GM12892 (cell line): Measurements from ENCODE around the gene AP2A2.

Experiments
- DNase-seq: peaks from one replicate; pipeline ENCODE4 v3.0.0; 2011; ENCODE audit not compliant: insufficient read length
- FAIRE-seq: peaks from 2 replicates; lab custom pipeline; 2011; peaks lifted over from hg19 to GRCh38; lab: Jason Lieb, UNC
- POLR2A ChIP-seq: IDR thresholded peaks from 2 replicates; pipeline ENCODE4 v1.6.1; 2011; ENCODE audit warnings: low read depth, low read length, control low read depth
- POLR2AphosphoS5 ChIP-seq: IDR thresholded peaks from 2 replicates; pipeline ENCODE4 v1.6.1; 2011; ENCODE audit warnings: low read depth, low read length, control low read depth
- TAF1 ChIP-seq: IDR thresholded peaks from 2 replicates; pipeline ENCODE4 v1.6.1; 2011; ENCODE audit warnings: low read depth, mild to moderate bottlenecking, control low read depth, low read length, borderline replicate concordance

The AP2A2 gene

DNA sequence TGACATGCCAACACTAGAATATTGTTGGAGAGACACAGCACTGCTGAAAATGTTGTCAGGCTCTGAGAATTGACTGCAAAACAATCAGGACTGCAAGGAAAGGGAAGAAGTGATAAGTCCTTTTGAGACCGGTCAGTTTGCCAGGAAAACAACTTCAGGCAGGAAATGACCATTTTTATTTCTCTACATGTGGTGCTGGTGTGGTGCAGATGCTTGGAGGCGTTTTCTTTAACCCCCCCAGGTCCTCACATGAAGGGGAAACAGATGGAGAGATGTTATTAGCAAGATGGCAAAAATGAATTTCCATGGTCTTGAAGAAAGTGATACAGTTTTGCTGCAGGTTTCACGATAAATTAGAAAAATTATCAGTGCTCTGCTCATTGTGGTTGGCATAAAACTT lies 5.7 kb downstream of the AP2A2 start:
- FAIRE-seq (no peak), DNase-seq (no peak)
- TF ChIP-seq TAF1 (no peak), POLR2A (no peak), POLR2AphosphoS5 (no peak)

DNA sequence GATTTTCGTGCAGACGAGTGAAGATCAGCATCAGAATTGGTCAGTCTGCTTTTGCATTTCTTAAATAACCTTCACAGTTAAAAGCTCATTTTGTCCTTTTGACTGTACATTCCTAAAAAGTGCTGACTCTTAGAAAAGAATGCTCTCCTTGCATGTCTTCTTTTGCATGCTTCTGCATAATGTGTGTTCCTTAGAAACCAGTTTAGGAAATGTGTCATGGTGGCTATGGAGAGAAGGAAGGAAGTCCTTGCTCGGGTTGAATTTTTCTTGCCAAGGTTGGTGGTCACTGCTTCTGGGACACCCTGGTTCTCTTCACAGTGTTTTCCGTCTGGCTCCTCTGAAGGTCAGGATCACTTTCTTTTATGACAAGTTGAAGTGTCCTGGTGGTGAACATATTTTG lies 6.8 kb downstream of the AP2A2 start:
- DNase-seq (no peak), FAIRE-seq (no peak)
- no peak for TF ChIP-seq POLR2A
- no peak for TF ChIP-seq POLR2AphosphoS5
- no peak for TF ChIP-seq TAF1

DNA sequence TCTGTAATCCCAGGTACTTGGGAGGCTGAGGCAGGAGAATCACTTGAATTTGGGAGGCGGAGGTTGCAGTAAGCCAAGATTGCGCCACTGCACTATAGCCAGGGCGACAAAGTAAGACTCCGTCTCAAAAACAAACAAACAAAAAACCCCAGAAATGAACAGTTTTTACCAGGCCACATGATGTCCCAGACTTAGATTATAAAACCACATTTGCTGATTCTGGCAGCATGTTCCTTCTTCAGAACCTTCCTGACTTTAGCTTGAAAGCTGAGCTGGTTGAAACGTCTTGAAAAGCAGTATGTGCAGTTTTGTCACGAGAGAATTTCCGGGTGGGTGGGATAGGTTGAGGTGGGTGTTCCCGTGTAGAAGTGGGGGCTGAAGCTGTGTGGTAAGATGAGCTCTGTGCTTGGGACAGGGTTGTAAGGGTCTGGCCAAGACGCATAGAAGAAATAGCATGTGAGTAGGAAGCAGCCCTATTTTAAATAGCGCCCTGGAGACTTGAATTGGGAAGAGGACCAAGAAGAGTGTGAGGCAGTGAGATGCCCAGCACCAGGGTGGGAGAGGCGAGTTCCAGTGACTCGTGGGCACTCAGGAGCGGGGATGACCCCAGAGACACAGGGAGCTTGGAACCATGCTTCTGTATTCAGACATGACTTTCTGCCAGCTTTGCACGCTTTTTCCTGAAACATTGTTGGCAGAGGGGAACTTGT lies 7.6 kb downstream of the AP2A2 start:
- TF ChIP-seq POLR2A: no peak
- TF ChIP-seq TAF1: no peak
- TF ChIP-seq POLR2AphosphoS5: no peak
- DNase-seq (no peak), FAIRE-seq (no peak)

DNA sequence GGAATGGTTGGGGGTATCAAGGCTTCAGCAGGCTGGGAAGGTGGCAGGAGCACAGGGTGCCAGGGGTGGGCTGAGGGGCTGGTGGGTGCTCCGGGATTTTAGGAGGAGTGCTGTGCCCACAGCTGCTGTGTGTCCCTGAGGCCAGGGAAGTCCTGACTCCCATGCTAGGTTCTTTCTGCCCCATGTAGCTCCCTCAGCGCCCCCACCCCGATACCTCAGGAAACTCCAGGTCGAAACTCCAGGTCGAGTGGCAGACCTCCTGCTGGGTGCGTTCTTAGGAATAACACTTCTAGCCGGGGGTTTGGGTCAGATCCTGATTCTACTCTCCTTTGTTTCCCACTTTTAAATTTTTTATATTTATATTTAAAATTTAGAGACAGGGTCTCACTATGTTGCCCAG lies 8.3 kb downstream of the AP2A2 start:
- TF ChIP-seq TAF1: no peak
- no peak for TF ChIP-seq POLR2AphosphoS5
- TF ChIP-seq POLR2A: no peak
- DNase-seq: no peak
- no peak for FAIRE-seq

DNA sequence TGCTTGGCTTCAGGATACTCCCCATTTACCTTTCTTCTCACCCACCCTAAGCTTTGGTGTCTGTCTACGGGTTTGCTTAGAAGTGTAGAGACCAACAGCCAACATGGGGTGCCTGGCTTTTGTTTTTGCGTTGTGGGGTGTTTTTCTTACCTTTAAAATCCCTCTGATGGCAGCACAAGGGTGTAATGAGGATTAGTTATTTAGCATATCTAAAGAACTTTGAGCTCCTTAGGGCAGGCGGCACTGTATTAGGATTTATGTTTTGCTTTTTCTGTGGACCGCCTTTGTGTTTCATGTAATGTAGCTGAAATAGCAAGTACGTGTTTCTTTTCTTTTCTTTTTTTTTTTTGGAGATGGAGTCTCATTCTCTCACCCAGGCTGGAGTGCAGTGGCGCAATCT lies 8.9 kb downstream of the AP2A2 start:
- FAIRE-seq: no peak

DNA sequence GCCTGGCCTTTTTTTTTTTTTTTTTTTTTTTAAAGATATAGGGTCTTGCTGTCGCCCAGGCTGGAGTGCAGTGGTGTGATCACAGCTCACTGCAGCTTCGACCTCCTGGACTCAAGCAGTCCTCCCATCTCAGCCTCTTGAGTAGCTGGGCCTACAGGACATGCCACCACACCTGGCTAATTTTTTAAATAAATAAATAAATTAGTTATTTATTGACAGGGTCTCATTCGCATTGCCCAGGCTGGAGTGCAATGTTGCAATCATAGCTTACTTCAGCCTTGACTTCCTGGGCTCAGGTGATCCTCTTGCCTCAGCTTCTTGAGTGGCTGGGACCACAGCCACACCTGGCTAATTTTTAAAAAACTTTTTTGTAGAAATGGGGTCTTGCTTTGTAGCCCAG lies 10.5 kb downstream of the AP2A2 start:
- FAIRE-seq: no peak

More for the DNA sequence above, 8.9 kb downstream of the AP2A2 start:
- DNase-seq: no peak
- TF ChIP-seq TAF1 (no peak), POLR2A (no peak), POLR2AphosphoS5 (no peak)

DNA sequence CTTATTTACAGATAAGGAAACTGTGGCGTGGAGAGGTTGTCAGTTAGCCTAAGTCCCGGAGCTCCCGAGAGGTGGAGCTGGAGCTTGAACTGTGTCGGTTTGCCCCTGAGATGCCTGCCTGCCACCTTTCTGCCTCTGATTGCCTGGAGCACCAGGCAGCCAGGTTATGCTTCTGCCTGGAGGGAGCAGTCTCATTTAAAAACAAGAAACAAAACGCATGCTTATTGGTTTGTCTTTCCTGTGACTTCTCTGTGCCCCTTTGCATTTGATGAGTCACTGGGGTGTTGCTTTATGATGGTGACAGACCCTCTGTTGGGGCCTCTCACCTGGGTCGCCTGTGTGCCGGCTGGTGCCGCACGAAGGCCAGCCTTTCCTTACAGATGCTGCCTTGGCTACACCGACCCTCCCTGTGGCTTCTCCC lies 12.2 kb downstream of the AP2A2 start:
- DNase-seq (no peak), FAIRE-seq (no peak)
- TF ChIP-seq POLR2A (no peak), TAF1 (no peak), POLR2AphosphoS5 (no peak)

More for the DNA sequence above, 10.5 kb downstream of the AP2A2 start:
- no peak for DNase-seq
- TF ChIP-seq TAF1 (no peak), POLR2A (no peak), POLR2AphosphoS5 (no peak)

DNA sequence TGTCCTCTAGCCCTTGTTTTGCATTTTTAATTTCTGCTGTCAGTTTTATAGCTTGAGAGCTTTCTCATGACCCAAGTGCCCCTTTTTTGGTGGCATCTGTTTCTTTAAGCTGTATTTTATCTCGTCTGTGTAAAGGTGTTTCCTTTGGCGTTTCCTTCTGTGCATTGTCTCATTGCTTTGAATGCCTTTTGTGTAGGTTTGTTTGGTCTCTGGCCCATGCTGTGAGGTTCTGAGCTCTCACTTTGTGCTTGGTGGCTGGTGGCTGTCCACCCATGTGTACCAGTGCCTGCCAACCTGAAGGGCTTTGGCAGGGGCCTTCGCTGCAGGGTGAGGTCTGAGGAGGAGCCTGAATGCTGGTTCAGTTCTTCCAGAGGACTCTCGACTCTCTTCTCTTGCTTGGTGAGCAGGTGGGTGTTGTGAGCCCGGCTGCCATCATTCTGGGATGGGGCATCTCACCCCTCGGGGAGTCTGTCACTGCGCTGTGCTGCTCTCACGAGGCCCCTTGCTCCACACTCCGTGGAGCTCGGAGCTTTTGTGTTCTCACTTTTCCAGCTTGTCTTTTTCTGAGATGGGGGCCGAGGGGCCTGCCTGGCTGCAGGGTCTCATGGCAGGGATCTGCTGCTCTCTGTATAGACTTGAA lies 14.9 kb downstream of the AP2A2 start:
- DNase-seq: no peak
- no peak for FAIRE-seq
- TF ChIP-seq TAF1 (no peak), POLR2AphosphoS5 (no peak), POLR2A (no peak)

DNA sequence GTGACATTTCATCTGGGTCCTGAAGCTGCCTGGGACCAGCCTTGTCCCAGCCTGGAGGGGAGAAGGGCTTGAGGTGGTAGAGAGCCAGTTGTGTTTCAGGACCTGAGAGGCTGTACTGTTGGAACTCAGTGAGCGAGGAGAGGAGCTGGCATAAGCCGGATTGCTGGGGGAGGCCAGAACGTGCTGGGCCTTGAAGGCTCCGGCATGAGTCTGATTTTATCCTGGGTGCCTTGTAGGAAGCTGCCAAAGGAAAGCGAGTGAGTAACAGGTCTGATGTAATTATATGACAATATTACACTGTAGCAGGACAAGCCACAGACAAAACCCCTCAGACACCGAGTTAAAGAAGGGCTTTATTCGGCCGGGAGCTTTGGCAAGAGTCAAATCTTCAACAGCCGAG lies 17.2 kb downstream of the AP2A2 start:
- FAIRE-seq (no peak), DNase-seq (no peak)
- no peak for TF ChIP-seq POLR2A
- no peak for TF ChIP-seq POLR2AphosphoS5

DNA sequence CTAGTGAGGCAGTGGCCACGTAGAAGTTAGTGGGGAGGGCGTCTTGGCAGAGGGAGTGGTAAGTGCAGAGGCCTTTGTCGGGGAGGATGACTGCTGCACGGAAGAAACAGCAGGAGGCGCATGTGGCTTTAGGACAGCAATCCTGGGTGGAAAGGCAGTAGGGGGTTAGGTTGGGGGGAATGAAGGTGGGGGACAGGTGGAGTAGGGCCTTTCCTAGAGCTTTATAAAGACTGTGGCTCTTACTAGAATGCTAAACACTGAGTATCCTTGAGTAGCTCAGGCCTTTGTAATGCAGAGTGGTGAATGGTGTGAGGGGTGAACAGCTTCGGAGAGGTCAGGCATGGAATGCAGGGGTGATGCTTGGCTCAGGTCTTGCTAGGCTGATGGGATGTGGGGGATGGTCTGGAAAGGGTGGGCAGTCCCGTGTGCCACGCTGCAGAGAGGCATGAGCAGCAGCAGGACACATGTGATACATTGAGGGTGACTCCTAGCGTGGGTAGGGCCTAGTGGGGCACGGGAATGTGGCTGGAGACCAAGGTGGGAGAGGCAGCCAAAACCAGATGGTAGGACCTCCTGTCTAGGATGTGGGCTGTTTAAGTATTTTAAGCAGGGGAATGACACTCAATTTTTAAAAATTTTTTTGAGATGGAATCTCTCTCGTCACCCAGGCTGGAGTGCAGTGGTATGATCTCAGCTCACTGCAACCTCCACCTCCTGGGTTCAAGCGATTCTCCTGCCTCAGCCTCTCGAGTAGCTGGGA lies 19.2 kb downstream of the AP2A2 start:
- DNase-seq (no peak), FAIRE-seq (no peak)
- TF ChIP-seq TAF1: no peak
- no peak for TF ChIP-seq POLR2AphosphoS5
- TF ChIP-seq POLR2A: no peak

DNA sequence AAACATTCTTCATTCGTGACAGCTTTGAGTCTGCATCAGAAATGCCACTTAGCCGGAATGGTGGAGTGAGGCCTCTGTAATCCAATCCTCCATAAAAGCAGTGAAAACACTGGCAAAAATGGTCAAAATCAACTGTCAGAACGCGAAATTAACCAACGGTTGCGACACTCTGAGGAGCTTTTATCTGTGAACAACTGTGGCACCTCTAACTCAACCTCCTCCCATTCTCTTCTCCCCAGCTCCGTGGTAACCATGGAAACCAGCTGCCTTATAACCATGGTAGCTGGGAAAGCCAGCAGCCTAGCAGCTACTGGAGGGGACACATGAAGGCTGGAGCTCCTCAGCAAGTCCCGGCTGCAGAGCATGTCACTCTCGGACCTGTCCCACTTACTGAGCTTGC lies 20.3 kb downstream of the AP2A2 start:
- TF ChIP-seq POLR2A: no peak
- TF ChIP-seq TAF1: no peak
- no peak for TF ChIP-seq POLR2AphosphoS5
- no peak for DNase-seq
- no peak for FAIRE-seq
